WTC11 (cell line): ENCODE results near the gene LRATD1. TPM values are rescaled to one million over a fixed set of nuclear protein-coding genes. Genes with fewer than 3 reads are reported as not detected.

ENCODE experiments used
- ATAC-seq: fragments of 200-7000 bp; cut with Tn5 transposase; 2 replicates; pipeline ENCODE4 v1.10.0; 2021; ENCODE audit warnings: mild to moderate bottlenecking, moderate library complexity
- CTCF ChIA-PET: fragments of 300-600 bp; sonication (Branson Sonifier 250); formaldehyde crosslinking; loops from one replicate; lab custom pipeline; 2021; ENCODE audit warnings: antibody characterized with exemption; lab: Charles Lee
- POLR2A ChIA-PET: fragments of 350-600 bp; sonication (Branson Sonifier 250); formaldehyde crosslinking; loops from one replicate; lab custom pipeline; 2021; ENCODE audit warnings: antibody characterized with exemption; lab: Charles Lee
- DNase-seq: peaks from one replicate; pipeline ENCODE4 v3.0.0; 2021; ENCODE audit warnings: low spot score
- H3K27ac Mint-ChIP-seq: 2 replicates; pipeline ENCODE4 v1.8.0; 2021; ENCODE audit warnings: mixed read lengths
- H3K27me3 Mint-ChIP-seq: 2 replicates; pipeline ENCODE4 v1.8.0; 2021; ENCODE audit warnings: low read depth, mild to moderate bottlenecking, moderate library complexity, mixed read lengths
- H3K36me3 Mint-ChIP-seq: 2 replicates; pipeline ENCODE4 v1.8.0; 2021; ENCODE audit warnings: mixed read lengths
- H3K4me1 Mint-ChIP-seq: 2 replicates; pipeline ENCODE4 v1.8.0; 2022; ENCODE audit warnings: mixed read lengths
- H3K4me3 Mint-ChIP-seq: 2 replicates; pipeline ENCODE4 v1.8.0; 2021; ENCODE audit warnings: mild to moderate bottlenecking, moderate library complexity, mixed read lengths
- H3K9me3 Mint-ChIP-seq: 2 replicates; pipeline ENCODE4 v1.8.0; 2021; ENCODE audit warnings: mixed read lengths
- AFF4 ChIP-seq: sonication (generic); formaldehyde crosslinking; IDR thresholded peaks from 2 replicates; pipeline ENCODE4 v1.8.1; 2023; ENCODE audit warnings: mild to moderate bottlenecking, missing genetic modification reagents, borderline replicate concordance
- ATF2 ChIP-seq: sonication (generic); formaldehyde crosslinking; IDR thresholded peaks from 2 replicates; pipeline ENCODE4 v1.8.1; 2022; ENCODE audit warnings: low read depth, missing genetic modification reagents, borderline replicate concordance
- ATF3 ChIP-seq: sonication (generic); formaldehyde crosslinking; conservative IDR thresholded peaks from 2 replicates; pipeline ENCODE4 v1.8.1; 2022; ENCODE audit warnings: mild to moderate bottlenecking, missing genetic modification reagents
- CREB1 ChIP-seq: sonication (generic); formaldehyde crosslinking; IDR thresholded peaks from 2 replicates; pipeline ENCODE4 v1.8.0; 2023; ENCODE audit warnings: mild to moderate bottlenecking, missing genetic modification reagents
- E2F1 ChIP-seq: sonication (generic); formaldehyde crosslinking; IDR thresholded peaks from 2 replicates; pipeline ENCODE4 v1.8.0; 2022; ENCODE audit warnings: mild to moderate bottlenecking, missing genetic modification reagents
- E2F4 ChIP-seq: sonication (generic); formaldehyde crosslinking; IDR thresholded peaks from 2 replicates; pipeline ENCODE4 v1.8.1; 2022; ENCODE audit warnings: low read depth, mild to moderate bottlenecking, moderate library complexity, missing genetic modification reagents, borderline replicate concordance
- ELF4 ChIP-seq: sonication (generic); formaldehyde crosslinking; IDR thresholded peaks from 2 replicates; pipeline ENCODE4 v1.8.1; 2022; ENCODE audit warnings: low read depth, mild to moderate bottlenecking, moderate library complexity, missing genetic modification reagents
- GRHL2 ChIP-seq: fragments of 250-450 bp; sonication (Bioruptor Pico); IDR thresholded peaks from 2 replicates; pipeline ENCODE4 v1.8.0; 2022; ENCODE audit warnings: mild to moderate bottlenecking, moderate library complexity; ENCODE audit not compliant: insufficient replicate concordance, severe bottlenecking
- HMGA2 ChIP-seq: fragments of 250-450 bp; sonication (Bioruptor Pico); IDR thresholded peaks from 2 replicates; pipeline ENCODE4 v1.4.0; 2021; ENCODE audit warnings: mild to moderate bottlenecking, moderate library complexity
- MLX ChIP-seq: sonication (generic); formaldehyde crosslinking; IDR thresholded peaks from 2 replicates; pipeline ENCODE4 v1.8.1; 2023; ENCODE audit warnings: mild to moderate bottlenecking, missing genetic modification reagents, moderate library complexity
- NR1H2 ChIP-seq: sonication (generic); formaldehyde crosslinking; IDR thresholded peaks from 2 replicates; pipeline ENCODE4 v1.9.0; 2021; ENCODE audit warnings: mild to moderate bottlenecking, moderate library complexity, missing genetic modification reagents
- OVOL2 ChIP-seq: fragments of 250-450 bp; sonication (Bioruptor Pico); IDR thresholded peaks from 2 replicates; pipeline ENCODE4 v1.9.0; 2021; ENCODE audit warnings: mild to moderate bottlenecking, borderline replicate concordance
- SMAD4 ChIP-seq: sonication (generic); formaldehyde crosslinking; IDR thresholded peaks from 2 replicates; pipeline ENCODE4 v1.8.0; 2022; ENCODE audit warnings: mild to moderate bottlenecking, missing genetic modification reagents
- ZBTB43 ChIP-seq: sonication (generic); formaldehyde crosslinking; IDR thresholded peaks from 2 replicates; pipeline ENCODE4 v1.8.1; 2023; ENCODE audit warnings: mild to moderate bottlenecking, missing genetic modification reagents
- ZMAT4 ChIP-seq: fragments of 250-450 bp; sonication (Bioruptor Pico); IDR thresholded peaks from 2 replicates; pipeline ENCODE4 v1.9.0; 2021; ENCODE audit warnings: mild to moderate bottlenecking
- ZNF219 ChIP-seq: sonication (generic); formaldehyde crosslinking; IDR thresholded peaks from 2 replicates; pipeline ENCODE4 v1.8.0; 2023; ENCODE audit warnings: missing genetic modification reagents, mild to moderate bottlenecking, borderline replicate concordance
- ZNF423 ChIP-seq: fragments of 250-450 bp; sonication (Bioruptor Pico); IDR thresholded peaks from 2 replicates; pipeline ENCODE4 v2.1.2; 2022; ENCODE audit warnings: mild to moderate bottlenecking, moderate library complexity
- ZNF671 ChIP-seq: fragments of 250-450 bp; sonication (Bioruptor Pico); IDR thresholded peaks from 2 replicates; pipeline ENCODE4 v1.8.0; 2021; ENCODE audit warnings: mild to moderate bottlenecking
- total RNA-seq: library from RNA; stranded (reverse); gene quantifications from 3 replicates; pipeline ENCODE4 v1.2.3, GENCODE V29; 2021

Gene LRATD1
- total RNA-seq, 1 experiment from 2014 or later = 2.3 TPM

- ChIA-PET POLR2A (no interaction called here), CTCF (interaction anchor here (1.3 kb wide), 1 partner anchor 20 kb away, joined by 3 read pairs; no protein-coding TSS in a partner anchor)
- H3K36me3 Mint-ChIP-seq = no peaks in the 10 kb centered on the region
- H3K4me3 Mint-ChIP-seq = no peak overlapping the region
- TF ChIP-seq CREB1 (CRISPR knock-in tag) = no peak
- no peak for TF ChIP-seq E2F4 (CRISPR knock-in tag)
- TF ChIP-seq ZMAT4 (CRISPR knock-in tag) = no peak
- H3K9me3 Mint-ChIP-seq = no peaks in the 10 kb centered on the region
- ATAC-seq (no peak), DNase-seq (no peak)
- no peaks in the 10 kb centered on the region for H3K4me1 Mint-ChIP-seq
- no peaks in the 10 kb centered on the region for H3K27me3 Mint-ChIP-seq
- no peak overlapping the region for H3K27ac Mint-ChIP-seq
These were observed 16.8 kb upstream of the LRATD1 start for GRCh38 chr2:14615760-14616159.

- Mint-ChIP-seq H3K4me3 (no peak overlapping the region), H3K4me1 (no peaks in the 10 kb centered on the region), H3K27me3 (no peaks in the 10 kb centered on the region), H3K9me3 (no peaks in the 10 kb centered on the region), H3K36me3 (no peaks in the 10 kb centered on the region), H3K27ac (no peak overlapping the region)
- ChIA-PET CTCF (interaction anchor here (1.3 kb wide), 1 partner anchor 19 kb away, joined by 3 read pairs; no protein-coding TSS in a partner anchor), POLR2A (no interaction called here)
- ATAC-seq (no peak), DNase-seq (no peak)
- no peak for TF ChIP-seq MLX (CRISPR knock-in tag)
- TF ChIP-seq NR1H2 = no peak
- no peak for TF ChIP-seq E2F1 (CRISPR knock-in tag)
- TF ChIP-seq ZNF671 (CRISPR knock-in tag) = no peak
- no peak for TF ChIP-seq AFF4 (CRISPR knock-in tag)
- TF ChIP-seq ZNF423 (CRISPR knock-in tag) = no peak
- TF ChIP-seq SMAD4 = no peak
- no peak for TF ChIP-seq OVOL2
These were observed 16.2 kb upstream of the LRATD1 start for GRCh38 chr2:14616342-14616741.

GRCh38 chr2:14616950-14617349, 15.6 kb upstream of the LRATD1 start:
- Mint-ChIP-seq H3K9me3 (no peaks in the 10 kb centered on the region), H3K4me3 (no peak overlapping the region)
- CTCF ChIA-PET = interaction anchor here (0.8 kb wide), 1 partner anchor 18 kb away, joined by 3 read pairs; no protein-coding TSS in a partner anchor
- POLR2A ChIA-PET = no interaction called here
- TF ChIP-seq ELF4 (CRISPR knock-in tag) = no peak
- TF ChIP-seq ZBTB43 (CRISPR knock-in tag) = no peak
- TF ChIP-seq GRHL2 = no peak
- TF ChIP-seq ZNF219 (CRISPR knock-in tag) = no peak
- TF ChIP-seq ATF2 = no peak
- no peak for TF ChIP-seq HMGA2
- TF ChIP-seq ATF3 (CRISPR knock-in tag) = no peak
- TF ChIP-seq SMAD4 = no peak
- TF ChIP-seq, all 79 proteins: peak for 0
- ATAC-seq (no peak), DNase-seq (no peak)
- Mint-ChIP-seq H3K27ac (no peak overlapping the region), H3K27me3 (no peaks in the 10 kb centered on the region), H3K4me1 (no peaks in the 10 kb centered on the region), H3K36me3 (no peaks in the 10 kb centered on the region)
